Activated naive CD8-positive, alpha-beta T cell (primary cell): ENCODE results near the gene CHRNA3.
A peak's percentile ranks its signal among the peaks of the same experiment; 100 is the strongest.

Experiments used
- H3K27ac Mint-ChIP-seq: one replicate; pipeline ENCODE4 v1.8.0; 2021; ENCODE audit warnings: mixed read lengths
- H3K27me3 Mint-ChIP-seq: one replicate; pipeline ENCODE4 v1.8.0; 2021; ENCODE audit warnings: mixed read lengths
- H3K36me3 Mint-ChIP-seq: one replicate; pipeline ENCODE4 v1.8.0; 2021; ENCODE audit warnings: mixed read lengths
- H3K4me1 Mint-ChIP-seq: one replicate; pipeline ENCODE4 v1.8.0; 2021; ENCODE audit warnings: low read depth, mixed read lengths
- H3K4me3 Mint-ChIP-seq: one replicate; pipeline ENCODE4 v1.8.0; 2021; ENCODE audit warnings: mild to moderate bottlenecking, mixed read lengths
- H3K9me3 Mint-ChIP-seq: one replicate; pipeline ENCODE4 v1.8.0; 2021; ENCODE audit warnings: low read depth, mixed read lengths

Gene CHRNA3

DNA sequence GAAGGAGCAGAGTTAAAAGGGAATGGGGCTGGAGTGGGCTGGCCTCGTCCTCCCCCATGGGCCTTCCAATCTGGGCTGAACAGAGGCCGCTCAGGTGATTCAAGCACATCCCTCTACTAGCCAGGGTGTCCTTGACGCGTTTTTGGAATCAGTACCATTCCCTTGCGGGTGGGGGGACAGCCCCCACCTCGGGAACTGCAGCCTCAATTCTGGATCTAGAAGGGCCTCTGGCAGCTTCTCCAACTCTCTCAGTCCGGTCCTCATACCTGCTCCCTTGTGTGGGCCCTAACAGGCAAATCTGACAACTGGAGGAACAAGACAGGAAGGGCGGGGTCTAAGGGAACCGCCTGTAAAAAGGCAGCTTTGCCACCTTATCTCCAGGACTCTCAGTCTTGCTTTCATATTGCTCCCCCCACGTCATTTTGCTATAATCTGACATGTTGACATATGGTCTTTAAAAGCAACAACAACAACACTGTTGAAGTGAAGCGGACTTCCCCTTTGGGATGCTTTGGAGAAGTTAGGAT is 21.0 kb upstream of the CHRNA3 start:
- peaks cover 1% of the 10 kb centered on the region for H3K27me3 Mint-ChIP-seq
- H3K36me3 Mint-ChIP-seq, result no peaks in the 10 kb centered on the region
- peaks cover 6% of the 10 kb centered on the region for H3K4me1 Mint-ChIP-seq
- no peaks in the 10 kb centered on the region for H3K9me3 Mint-ChIP-seq
- peak overlapping the region; percentile 72 for H3K4me3 Mint-ChIP-seq
- H3K27ac Mint-ChIP-seq, result no peak overlapping the region

DNA sequence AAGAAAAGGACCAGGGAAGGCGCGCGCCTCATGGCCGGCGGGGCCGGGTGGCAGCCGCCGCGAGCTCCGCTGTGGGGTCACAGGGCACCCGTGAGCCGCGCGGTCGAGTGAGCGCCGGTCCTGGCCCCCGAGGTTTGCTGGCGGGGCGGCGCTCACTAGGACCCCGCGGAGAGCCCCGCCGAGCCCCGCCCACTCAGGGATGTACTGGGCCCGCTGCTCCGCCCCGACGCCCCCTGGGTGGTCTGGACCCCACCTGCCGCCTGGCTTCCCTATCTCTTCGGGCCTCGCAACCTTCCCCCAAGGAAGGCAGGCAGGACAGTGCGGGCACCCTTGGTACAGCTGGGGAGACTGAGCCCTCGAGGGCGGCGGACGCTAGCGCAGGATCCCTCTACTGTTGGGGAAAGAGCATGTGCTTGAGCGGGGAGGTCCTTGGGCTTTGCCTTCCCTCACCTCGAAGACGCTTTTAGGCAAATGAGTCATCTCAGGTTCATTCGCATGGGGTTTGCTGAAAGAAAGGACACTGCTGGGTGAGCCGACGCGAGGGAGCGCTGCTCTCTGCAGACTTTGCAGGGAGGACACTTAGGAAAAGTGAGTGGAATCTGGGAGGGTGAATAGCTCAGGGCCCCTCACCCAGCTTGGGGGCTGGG is 20.4 kb upstream of the CHRNA3 start, which contains the start of gene CHRNB4:
Gene CHRNB4 (minus strand): TSS at position 109 of the 647 bp plus-strand sequence. CDS start 77 bp downstream, at position 32.
- Mint-ChIP-seq H3K36me3 (no peaks in the 10 kb centered on the region), H3K27ac (no peak within 1 kb of the TSS), H3K9me3 (no peaks in the 10 kb centered on the region), H3K4me1 (peaks cover 6% of the 10 kb centered on the region), H3K4me3 (peak within 1 kb of the TSS; percentile 73), H3K27me3 (peaks cover 1% of the 10 kb centered on the region)

DNA sequence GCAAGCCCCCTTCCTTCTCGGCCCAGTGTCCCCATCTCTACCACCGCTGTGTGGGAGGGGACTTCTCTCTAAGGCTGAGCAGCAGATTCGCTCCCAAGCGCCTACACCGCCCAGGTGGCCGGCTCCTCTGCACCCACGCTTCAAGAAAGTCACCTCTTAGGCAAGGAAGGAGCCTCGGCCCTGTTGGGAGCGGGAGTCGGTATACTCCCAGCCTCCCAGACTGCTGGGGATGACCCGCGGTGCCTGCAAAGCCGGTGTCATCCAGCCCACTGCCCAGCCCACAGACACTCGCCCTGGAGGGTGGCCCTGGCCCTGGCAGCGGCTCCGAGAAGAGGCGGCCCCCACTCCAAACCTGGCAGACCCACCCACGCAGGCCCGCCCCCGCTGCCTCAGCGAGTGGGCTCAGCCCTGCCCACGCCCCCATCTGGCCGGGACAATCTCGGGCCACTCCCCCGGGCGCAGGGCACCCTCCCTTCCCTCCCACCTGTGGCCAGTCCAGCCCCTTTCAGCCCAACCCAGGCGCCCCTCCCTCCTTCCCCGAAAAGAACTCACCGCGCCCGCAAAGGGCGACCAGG is 19.8 kb upstream of the CHRNA3 start:
- Mint-ChIP-seq H3K4me3 (peak overlapping the region; percentile 73), H3K27me3 (peaks cover 1% of the 10 kb centered on the region), H3K27ac (no peak overlapping the region), H3K36me3 (no peaks in the 10 kb centered on the region), H3K9me3 (no peaks in the 10 kb centered on the region), H3K4me1 (peaks cover 6% of the 10 kb centered on the region)

DNA sequence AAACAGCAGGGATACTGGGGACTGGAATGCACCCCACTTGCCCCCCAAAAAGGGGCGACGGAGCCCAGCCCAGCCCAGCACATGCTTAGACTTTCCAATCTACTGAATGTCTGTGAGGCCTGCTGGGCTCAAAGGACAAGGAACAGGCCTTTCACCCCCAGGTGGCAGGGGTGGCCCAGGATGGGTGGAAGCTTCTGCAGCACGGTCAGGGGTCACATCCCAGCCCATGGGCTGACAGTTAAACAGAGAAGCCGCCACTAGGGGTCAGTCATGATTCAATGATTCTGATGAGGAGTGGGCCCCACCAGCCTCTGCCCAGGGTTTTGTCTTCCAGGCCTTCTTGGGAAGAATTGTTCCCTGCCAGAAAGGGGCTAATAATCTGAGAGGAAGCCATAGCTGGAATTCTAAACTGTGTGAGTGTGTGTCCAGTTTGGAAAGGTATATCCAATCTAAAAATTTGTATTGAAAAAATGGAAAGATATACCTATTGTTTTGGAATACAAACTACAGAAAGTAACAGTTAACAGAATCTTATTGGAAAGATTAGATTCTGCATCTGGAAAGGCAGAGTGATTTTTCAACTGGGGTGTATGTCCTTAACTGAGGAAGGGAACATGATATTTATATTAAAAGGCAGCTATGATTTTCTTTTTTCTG is 18.0 kb upstream of the CHRNA3 start:
- Mint-ChIP-seq H3K27me3 (peaks cover 1% of the 10 kb centered on the region), H3K4me1 (peaks cover 6% of the 10 kb centered on the region), H3K36me3 (no peaks in the 10 kb centered on the region), H3K4me3 (no peak overlapping the region), H3K27ac (no peak overlapping the region), H3K9me3 (no peaks in the 10 kb centered on the region)

DNA sequence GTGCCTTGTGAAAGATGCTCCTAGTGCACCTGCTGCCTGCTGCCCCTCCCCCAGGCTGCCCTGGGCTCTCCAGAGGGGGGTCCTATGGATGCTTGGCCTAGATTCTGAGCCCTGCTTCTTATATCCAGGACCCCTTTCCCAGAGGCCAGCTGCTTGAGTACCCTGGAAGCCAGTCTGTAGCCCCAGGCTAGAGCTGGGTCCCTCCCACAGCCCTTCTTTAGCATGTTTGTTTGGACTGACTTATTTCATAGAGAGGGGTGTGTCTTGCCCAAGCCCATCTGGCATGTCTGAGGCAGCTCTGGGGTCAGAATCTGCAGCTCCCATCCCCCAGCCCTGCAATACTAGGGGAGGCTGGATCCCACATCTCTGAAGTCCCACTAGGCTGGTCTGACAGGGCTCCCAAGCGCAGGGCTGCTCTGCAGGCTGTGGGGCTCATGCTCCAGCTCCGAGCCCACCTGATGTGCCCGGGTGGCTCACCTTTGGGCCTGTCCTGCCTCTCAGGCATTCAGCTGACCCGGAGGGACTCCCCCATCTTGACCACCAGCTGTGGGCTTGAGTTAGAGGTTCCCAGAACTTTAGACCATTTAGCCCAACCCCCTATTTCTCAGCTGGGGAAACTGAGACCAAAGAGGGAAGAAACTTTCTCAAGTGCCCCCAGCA is 17.1 kb upstream of the CHRNA3 start:
- peaks cover 6% of the 10 kb centered on the region for H3K4me1 Mint-ChIP-seq
- H3K36me3 Mint-ChIP-seq, result peaks cover 4% of the 10 kb centered on the region
- no peak overlapping the region for H3K4me3 Mint-ChIP-seq
- no peak overlapping the region for H3K27ac Mint-ChIP-seq
- H3K9me3 Mint-ChIP-seq, result no peaks in the 10 kb centered on the region
- H3K27me3 Mint-ChIP-seq, result peaks cover 1% of the 10 kb centered on the region

DNA sequence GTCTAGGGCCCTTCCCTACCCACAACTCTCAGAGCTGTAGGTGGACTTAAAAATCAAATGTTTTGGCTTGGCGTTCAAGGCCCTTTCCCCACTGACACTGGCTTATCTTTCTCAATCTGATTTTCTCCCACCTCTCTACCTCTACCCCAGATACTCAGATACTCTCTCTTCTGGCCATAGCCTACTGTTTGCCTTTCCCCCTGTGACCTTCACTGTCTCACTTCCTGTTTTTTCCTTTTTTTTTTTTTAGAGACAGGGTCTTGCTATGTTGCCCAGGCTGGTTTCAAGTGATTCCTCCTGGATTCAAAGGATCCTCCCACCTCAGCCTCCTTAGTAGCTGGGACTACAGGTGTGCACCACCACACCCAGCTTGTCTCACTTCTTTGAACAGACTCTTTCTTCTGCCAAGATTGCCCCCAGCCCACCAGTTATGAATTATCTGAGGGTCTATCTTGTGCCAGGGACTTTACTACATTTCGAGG is 15.6 kb upstream of the CHRNA3 start:
- H3K4me1 Mint-ChIP-seq, result peaks cover 5% of the 10 kb centered on the region
- peaks cover 4% of the 10 kb centered on the region for H3K36me3 Mint-ChIP-seq
- H3K27ac Mint-ChIP-seq, result no peak overlapping the region
- no peak overlapping the region for H3K4me3 Mint-ChIP-seq
- peaks cover 1% of the 10 kb centered on the region for H3K27me3 Mint-ChIP-seq
- H3K9me3 Mint-ChIP-seq, result no peaks in the 10 kb centered on the region

DNA sequence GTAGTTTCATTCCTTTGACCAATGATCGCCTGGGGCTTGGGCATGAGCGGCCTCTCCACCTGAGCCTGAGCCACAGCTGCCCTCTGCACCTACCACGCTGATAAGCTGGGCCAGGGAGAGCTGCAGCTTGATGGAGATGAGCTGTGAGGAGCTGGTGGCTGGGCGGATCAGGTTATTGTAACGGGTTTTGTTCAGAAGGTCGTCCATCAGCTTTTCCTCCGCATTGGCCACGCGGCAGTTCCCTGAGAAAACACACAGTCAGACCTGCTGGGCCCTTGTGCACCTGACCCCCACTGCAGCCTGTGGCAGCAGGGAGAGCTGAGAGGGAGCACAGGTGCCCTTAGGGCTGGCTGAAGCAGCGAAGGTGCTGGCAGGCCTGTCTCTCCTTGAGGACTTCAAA is 14.6 kb upstream of the CHRNA3 start:
- Mint-ChIP-seq H3K36me3 (peaks cover 4% of the 10 kb centered on the region), H3K9me3 (no peaks in the 10 kb centered on the region), H3K4me3 (no peak overlapping the region), H3K27me3 (peaks cover 1% of the 10 kb centered on the region), H3K27ac (no peak overlapping the region), H3K4me1 (peaks cover 2% of the 10 kb centered on the region)

DNA sequence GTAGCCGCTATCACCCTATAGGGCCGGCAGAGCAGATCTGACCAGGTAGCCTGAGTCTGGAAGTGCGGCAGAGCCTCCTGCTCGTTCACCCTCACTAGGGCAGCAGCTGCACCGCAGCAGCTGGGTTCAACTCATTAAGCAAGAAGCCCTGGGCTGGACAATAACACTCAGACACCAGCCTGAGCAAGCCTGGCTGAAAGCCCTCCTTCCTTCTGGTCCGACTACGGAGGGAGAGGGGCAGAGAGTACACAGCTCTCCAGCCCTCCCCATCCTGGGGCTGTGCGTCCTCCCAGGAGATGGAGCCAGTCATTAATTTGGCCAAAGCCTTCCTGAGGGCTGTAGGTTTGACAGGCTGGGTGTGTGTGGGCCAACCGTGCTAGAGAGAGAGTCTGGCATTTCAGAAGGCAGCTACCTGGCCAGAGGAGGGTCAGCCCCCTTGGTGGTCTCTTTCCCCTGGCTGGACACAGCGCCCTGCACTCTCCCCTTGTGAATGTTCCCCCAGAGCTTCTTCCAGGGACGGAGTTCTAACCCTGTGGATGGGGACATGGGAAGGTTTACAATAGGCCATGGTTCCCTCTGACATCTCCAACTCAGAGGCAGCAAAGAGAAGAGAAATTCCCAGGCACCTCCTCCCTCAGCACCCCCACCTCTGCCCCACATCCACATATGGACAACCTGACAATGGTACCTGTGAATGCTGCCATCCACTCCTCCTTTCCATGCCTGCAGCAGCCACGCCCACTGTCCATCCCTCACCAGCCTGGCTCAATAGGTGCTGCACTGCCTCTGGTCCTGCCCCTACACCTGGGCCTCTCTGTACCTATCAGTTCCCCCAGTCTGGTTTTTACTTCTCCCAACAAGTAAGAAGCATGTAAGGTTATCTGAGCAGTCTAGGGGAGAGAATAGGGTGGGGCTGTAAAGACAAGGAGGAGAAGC is 13.7 kb upstream of the CHRNA3 start:
- Mint-ChIP-seq H3K27me3 (peaks cover 3% of the 10 kb centered on the region), H3K4me3 (no peak overlapping the region), H3K4me1 (no peaks in the 10 kb centered on the region), H3K9me3 (no peaks in the 10 kb centered on the region), H3K36me3 (peaks cover 4% of the 10 kb centered on the region), H3K27ac (no peak overlapping the region)

DNA sequence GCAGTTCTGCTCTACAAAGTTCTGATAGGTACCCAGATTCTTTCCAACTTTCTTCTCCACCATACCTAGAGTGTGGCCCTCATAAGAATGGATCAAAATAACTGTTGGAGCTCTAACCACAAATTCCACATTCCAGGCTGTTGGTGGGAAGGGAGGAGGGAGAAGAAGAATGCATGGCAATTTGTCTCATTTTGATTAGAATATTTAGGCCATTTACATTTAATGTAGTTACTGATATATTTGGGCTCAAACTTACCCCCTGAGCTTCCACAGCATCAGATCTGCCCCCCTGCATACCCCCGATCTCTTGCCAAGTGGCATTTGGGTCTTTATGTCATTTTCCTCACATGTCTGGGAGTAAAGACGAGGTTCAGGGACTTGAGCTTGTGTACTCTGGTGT is 12.6 kb upstream of the CHRNA3 start:
- no peak overlapping the region for H3K27ac Mint-ChIP-seq
- peaks cover 8% of the 10 kb centered on the region for H3K27me3 Mint-ChIP-seq
- no peaks in the 10 kb centered on the region for H3K4me1 Mint-ChIP-seq
- no peaks in the 10 kb centered on the region for H3K9me3 Mint-ChIP-seq
- peaks cover 4% of the 10 kb centered on the region for H3K36me3 Mint-ChIP-seq
- no peak overlapping the region for H3K4me3 Mint-ChIP-seq

DNA sequence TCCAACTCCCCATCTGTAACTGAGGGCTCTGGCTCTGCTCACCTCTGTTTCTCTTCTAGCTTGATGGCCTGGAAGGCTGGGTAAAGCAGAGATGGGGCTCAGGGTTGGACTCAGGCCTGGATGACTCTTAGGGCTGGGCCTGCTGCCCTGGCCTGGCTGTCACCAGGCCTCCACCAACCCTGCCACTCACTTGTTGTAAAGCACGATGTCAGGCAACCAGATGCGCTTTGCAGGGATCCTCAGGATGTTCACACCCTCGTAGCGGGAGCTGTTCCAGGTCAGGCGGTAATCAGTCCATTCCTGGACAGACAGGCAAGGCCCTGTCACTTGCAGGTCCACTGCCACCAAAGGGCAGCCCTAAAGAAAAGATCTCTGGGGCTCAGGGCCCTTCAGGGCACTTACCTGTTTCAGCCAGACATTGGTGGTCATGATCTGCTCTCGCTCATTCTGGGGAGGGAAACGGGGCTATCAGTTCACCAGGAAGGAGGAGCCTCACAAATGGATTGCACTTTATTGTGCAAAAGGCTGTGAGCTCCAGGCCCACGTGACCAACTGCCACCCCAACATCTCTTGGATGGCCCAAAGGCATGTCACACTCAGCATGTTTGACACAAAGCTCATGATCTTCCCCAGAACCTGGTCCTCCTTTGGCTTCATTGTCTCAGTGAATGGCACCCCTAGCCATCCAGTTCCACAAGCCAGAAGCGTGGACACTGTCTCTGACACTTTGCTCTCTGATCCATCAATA is 10.3 kb upstream of the CHRNA3 start:
- Mint-ChIP-seq H3K27me3 (peaks cover 7% of the 10 kb centered on the region), H3K4me3 (no peak overlapping the region), H3K4me1 (no peaks in the 10 kb centered on the region), H3K27ac (no peak overlapping the region), H3K36me3 (peaks cover 4% of the 10 kb centered on the region), H3K9me3 (no peaks in the 10 kb centered on the region)

DNA sequence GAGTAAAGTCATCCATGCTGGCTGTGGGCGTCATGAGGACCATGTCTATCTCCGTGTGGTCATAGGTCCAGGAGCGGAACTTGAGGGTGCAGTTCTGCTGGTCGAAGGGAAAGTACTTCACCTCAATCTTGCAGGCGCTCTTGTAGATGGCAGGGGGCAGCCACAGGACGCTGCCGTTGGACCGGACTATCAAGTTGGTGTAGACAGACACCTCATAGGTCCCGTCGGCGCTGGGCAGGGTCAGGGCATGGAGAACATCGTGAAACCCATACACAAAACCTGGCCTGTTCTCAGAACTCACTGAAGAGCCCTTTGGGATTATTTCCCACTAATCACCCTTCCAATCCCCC is 8.9 kb upstream of the CHRNA3 start:
- peaks cover 7% of the 10 kb centered on the region for H3K27me3 Mint-ChIP-seq
- no peaks in the 10 kb centered on the region for H3K9me3 Mint-ChIP-seq
- no peaks in the 10 kb centered on the region for H3K4me1 Mint-ChIP-seq
- no peak overlapping the region for H3K4me3 Mint-ChIP-seq
- no peak overlapping the region for H3K27ac Mint-ChIP-seq
- peaks cover 4% of the 10 kb centered on the region for H3K36me3 Mint-ChIP-seq

DNA sequence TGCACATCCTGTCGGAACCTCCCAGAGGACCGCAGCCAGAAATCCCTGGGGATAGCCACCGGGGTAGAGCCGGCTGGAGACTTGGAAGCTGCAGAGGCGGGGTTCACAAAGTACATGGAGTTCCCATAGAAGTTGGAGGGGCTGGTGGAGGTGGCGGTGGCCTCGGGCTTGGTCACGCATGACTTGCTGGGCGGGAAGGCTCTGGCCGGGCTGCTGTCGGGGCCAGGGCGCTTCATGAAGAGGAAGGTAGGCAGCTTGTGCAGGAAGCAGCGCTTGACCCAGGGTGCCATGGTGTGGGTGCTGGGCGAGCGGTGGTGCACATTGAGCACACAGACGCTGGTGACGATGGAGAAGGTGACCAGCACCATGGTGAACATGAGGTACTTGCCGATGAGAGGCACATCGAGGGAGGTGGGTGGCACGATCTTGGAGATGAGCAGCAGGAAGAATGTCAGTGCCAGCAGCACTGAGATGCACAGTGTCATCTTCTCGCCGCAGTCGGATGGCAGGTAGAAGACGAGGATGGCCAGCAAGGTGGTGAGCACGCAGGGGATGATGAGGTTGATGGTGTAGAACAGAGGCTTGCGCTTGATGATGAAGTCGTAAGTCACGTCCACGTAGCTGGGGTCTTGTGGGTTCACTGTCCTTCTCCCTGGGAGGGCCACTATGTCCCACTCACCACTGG is 8.4 kb upstream of the CHRNA3 start:
- H3K9me3 Mint-ChIP-seq, result no peaks in the 10 kb centered on the region
- no peaks in the 10 kb centered on the region for H3K4me1 Mint-ChIP-seq
- peaks cover 8% of the 10 kb centered on the region for H3K27me3 Mint-ChIP-seq
- H3K27ac Mint-ChIP-seq, result no peak overlapping the region
- H3K36me3 Mint-ChIP-seq, result peaks cover 4% of the 10 kb centered on the region
- H3K4me3 Mint-ChIP-seq, result no peak overlapping the region

DNA sequence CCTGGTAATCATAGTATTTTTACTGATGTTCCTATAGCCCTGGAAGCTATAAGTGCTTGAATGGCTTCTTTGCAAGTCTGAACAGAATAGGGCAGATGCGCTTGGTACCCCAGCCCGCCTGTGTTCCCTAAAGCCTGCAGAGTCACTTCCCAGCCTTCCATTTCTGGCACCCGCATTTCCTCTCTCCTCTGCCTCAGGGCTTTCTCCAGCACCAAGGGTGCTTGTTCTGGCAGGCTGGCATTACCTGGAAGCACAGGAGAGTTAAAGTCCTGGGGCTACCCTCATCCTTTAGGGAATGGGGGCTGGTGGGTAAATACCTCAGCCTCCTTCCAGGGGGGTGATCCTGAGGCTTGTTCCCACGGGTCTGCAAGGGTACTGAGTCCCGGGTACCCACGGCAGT is 7.4 kb upstream of the CHRNA3 start:
- H3K4me3 Mint-ChIP-seq, result no peak overlapping the region
- peaks cover 12% of the 10 kb centered on the region for H3K27me3 Mint-ChIP-seq
- H3K9me3 Mint-ChIP-seq, result no peaks in the 10 kb centered on the region
- no peak overlapping the region for H3K27ac Mint-ChIP-seq
- peaks cover 4% of the 10 kb centered on the region for H3K36me3 Mint-ChIP-seq
- H3K4me1 Mint-ChIP-seq, result no peaks in the 10 kb centered on the region
